GM23248 (cell line): ENCODE data around the gene TTC23.

Source experiments
- EZH2 ChIP-seq: fragments of 200-600 bp; sonication (generic); IDR thresholded peaks from 2 replicates; pipeline ENCODE4 v1.6.1; 2018; ENCODE audit warnings: antibody characterized with exemption, mild to moderate bottlenecking; ENCODE audit not compliant: insufficient read depth, poor library complexity, severe bottlenecking
- EZH2phosphoT487 ChIP-seq: fragments of 200-600 bp; sonication (generic); IDR thresholded peaks from 2 replicates; pipeline ENCODE4 v1.6.1; 2018; ENCODE audit warnings: antibody characterized with exemption, moderate library complexity, mild to moderate bottlenecking, low read depth; ENCODE audit not compliant: insufficient read depth

GRCh38 chr15:99201408-99202175 is 47.8 kb downstream of the TTC23 start:
- no peak for TF ChIP-seq EZH2
- TF ChIP-seq EZH2phosphoT487 = no peak
